Fibroblast of peridontal ligament (primary cell): ENCODE measurements around the gene SOBP.
"Not testable (repeated sequence)": the region's sequence is repeated elsewhere in the genome, so short reads cannot be mapped to it uniquely, and the experiment has no call there.

Source experiments
- DNase-seq: peaks from one replicate; pipeline ENCODE4 v3.0.0-alpha.2; 2010; ENCODE audit errors: extremely low read depth

SOBP gene, protein sequence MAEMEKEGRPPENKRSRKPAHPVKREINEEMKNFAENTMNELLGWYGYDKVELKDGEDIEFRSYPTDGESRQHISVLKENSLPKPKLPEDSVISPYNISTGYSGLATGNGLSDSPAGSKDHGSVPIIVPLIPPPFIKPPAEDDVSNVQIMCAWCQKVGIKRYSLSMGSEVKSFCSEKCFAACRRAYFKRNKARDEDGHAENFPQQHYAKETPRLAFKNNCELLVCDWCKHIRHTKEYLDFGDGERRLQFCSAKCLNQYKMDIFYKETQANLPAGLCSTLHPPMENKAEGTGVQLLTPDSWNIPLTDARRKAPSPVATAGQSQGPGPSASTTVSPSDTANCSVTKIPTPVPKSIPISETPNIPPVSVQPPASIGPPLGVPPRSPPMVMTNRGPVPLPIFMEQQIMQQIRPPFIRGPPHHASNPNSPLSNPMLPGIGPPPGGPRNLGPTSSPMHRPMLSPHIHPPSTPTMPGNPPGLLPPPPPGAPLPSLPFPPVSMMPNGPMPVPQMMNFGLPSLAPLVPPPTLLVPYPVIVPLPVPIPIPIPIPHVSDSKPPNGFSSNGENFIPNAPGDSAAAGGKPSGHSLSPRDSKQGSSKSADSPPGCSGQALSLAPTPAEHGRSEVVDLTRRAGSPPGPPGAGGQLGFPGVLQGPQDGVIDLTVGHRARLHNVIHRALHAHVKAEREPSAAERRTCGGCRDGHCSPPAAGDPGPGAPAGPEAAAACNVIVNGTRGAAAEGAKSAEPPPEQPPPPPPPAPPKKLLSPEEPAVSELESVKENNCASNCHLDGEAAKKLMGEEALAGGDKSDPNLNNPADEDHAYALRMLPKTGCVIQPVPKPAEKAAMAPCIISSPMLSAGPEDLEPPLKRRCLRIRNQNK

GRCh38 chr6:107489636-107490565 is at the start of gene SOBP:
Gene SOBP, plus strand, starts transcription at chr6:107490117. Its CDS starts 500 bp downstream, at chr6:107490617.
- DNase-seq: peak; percentile 14

- DNase-seq: no peak
Observed at GRCh38 chr6:107440936-107441335, 49.0 kb upstream of the SOBP start.

DNA sequence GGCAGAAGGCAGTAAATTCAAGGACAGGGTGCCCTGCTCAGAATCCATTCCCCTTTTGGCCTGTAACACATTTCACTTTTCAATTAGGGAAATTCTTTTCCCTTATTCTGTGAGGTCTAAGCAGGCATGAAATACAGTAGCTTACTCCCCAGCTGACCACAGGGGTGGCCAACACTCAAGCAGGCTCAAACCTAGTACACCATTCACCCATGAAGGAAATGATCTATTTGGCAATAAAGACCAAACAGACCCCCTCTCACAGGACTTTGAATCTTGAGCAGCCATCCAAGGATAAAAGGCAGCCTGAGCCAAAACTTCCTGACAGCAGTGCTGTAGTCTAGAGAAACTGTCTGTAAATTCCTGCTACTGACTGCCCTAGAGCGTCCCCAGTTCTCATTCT is 48.2 kb upstream of the SOBP start:
- no peak for DNase-seq

DNA sequence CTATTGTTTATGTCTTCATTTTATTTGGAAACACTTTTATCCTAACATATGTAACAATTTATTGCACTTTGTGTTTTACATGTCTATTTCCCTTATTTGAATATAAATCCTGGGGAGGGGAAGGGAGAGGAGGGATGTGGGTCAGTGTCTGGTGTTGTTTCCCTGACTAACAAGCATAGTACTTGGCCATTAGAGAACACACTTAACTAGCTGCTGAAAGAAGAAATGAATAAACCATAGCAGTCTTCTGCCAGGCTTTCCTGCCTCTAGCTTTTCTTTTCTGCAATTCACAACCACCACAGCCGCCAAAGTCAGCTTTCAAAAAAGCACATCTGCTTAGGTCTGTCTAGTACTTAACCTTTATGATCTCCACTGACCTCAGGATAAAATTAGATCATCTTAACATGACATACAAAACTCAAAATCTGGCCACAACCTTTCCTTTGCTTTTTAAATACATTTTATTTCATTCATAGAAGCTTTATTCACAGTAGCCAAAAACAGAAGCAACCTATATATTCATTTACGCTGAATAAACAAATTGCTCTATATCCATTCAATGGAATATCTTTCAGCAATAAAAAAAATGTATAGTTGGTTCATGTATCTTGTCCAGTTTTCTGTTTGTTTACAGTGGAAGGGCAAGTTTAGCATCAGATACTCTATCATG is 46.8 kb upstream of the SOBP start:
- no peak for DNase-seq

GRCh38 chr6:107443608-107444267 is 46.2 kb upstream of the SOBP start:
- DNase-seq: peak; percentile 16

DNA sequence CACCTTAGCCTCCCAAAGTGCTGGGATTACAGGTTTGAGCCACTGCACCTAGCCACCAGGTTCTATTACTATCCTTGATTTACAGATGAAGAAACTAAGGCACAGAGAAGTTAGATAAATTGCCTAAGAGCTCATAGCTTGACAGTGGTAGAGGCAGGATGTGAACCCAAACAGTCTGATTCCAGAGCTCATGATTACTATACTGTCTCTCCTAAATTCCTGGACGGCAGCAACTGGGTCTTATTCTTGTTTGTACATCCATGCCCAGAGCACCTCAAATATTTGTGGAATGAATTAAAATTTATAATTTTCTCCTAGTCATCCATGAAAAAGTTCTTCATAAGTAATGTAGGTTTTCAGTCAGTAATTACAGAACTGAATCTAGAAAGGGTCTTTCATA is 45.6 kb upstream of the SOBP start:
- no peak for DNase-seq

- no peak for DNase-seq
Observed at GRCh38 chr6:107447663-107448216, 42.2 kb upstream of the SOBP start.

DNA sequence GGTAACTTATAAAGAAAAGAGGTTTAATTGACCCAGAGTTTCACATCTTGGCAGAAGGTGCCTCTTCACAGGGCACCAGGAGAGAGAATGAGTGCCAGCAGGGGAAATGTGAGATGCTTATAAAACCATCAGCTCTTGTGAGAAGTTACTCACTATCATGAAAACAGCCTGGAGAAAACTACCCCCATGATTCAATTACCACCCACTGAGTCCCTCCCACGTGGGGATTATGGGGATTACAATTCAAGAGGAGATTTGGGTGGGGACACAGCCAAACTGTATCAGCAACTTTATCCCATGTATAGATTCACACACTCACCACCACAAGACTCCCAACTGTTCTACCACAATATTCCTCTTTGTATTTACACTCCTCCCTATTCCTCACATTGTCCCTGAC is 41.1 kb upstream of the SOBP start:
- DNase-seq: no peak

GRCh38 chr6:107458672-107459282 is 31.1 kb upstream of the SOBP start:
- peak; percentile 29 for DNase-seq

DNA sequence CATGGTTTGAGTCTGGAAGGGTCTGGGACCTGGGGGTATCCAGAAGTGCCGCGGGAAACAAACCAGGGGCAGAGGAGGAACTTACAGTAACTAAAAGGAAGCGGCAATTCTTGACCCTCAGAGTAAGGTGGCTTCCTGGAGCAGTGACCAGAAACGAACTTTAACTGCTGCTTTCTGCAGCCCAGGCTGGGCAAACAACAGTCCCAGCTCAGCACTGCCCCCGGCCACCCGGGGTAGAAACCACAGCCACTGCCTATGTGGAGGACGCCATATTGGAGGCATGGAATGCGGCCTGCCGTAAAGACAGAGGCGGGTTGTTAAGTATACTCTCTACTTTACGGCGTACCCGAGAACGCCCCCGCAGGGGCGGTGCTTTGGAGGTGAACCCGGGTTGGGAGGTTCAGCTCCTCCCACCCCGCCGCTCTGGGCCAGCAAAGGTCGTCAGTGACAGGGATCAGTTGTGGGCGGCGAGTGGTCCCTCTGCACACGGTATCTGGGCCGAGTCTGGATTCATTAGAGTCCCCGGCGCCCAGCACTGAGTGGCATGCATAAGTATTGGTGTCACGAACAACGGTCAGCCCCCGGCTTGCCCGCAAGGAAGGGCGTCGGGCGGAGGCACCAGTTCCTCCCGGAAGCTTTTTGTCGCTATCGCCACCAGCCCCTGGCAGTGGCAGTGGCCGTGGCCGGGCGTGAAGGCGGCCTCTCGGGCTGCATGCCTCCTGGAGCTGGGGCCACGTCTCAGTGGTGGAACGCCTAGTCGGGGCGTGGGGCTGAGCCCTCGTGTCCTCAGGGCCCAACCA is 30.4 kb upstream of the SOBP start, which contains the start of gene PDSS2:
PDSS2 (minus strand) TSS at position 282 of the 800 bp plus-strand sequence; CDS start at position 3, 279 bp downstream.
- DNase-seq: peak; percentile 94

GRCh38 chr6:107460083-107460631 is 29.8 kb upstream of the SOBP start:
- DNase-seq: peak; percentile 7

- no peak for DNase-seq
Observed at GRCh38 chr6:107466062-107466461, 23.9 kb upstream of the SOBP start.

- DNase-seq: no peak
Observed at GRCh38 chr6:107470364-107470763, 19.6 kb upstream of the SOBP start.

- no peak for DNase-seq
Observed at GRCh38 chr6:107473660-107474059, 16.3 kb upstream of the SOBP start.

- not testable (repeated sequence) for DNase-seq
Observed at GRCh38 chr6:107475360-107475759, 14.6 kb upstream of the SOBP start.

- not testable (repeated sequence) for DNase-seq
Observed at GRCh38 chr6:107475826-107476225, 14.1 kb upstream of the SOBP start.

- no peak for DNase-seq
Observed at GRCh38 chr6:107479089-107479690, 10.7 kb upstream of the SOBP start.

DNA sequence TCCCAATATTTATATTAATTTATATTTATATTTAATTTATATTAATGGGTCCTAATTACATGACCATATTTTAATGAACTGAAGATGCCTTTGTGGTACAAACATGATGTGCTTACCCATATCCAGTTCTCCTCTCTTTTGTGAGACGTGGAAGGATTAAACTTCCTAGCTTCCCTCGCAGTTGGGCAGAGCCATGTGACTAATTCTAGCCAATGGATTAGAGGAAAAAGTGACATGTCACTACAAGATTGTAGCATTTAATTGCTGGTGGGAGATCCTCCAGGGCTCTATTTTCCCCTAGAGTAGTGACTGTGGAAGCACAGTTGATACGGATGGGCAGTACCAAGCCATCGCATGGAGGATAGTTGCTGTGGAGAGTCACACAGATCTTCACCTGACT is 4.8 kb upstream of the SOBP start:
- DNase-seq: no peak
